Fibroblast of lung (primary cell): Measurements from ENCODE around the gene SLC29A1.

Source experiments
- CTCF ChIP-seq, 2 donors: IDR thresholded peaks in 1 of 2; conservative IDR thresholded peaks in 1 of 2; 1 replicate in 1 of 2; 2 replicates in 1 of 2; pipeline ENCODE4 v1.5.1; 2011 to 2012; ENCODE audit warnings: low read length in 2 of 2, control low read depth in 1 of 2, inconsistent platforms in 1 of 2, low read depth in 1 of 2, mild to moderate bottlenecking in 1 of 2
- EZH2 ChIP-seq: IDR thresholded peaks from 2 replicates; pipeline ENCODE4 v1.5.1; 2012; ENCODE audit warnings: low read length, control low read depth, mild to moderate bottlenecking; ENCODE audit errors: missing control alignments

GRCh38 chr6:44203955-44204354, 19.4 kb upstream of the SLC29A1 start:
- TF ChIP-seq CTCF (conservative IDR thresholded peaks at IDR 0.05 in 1 of 2, IDR thresholded peaks at IDR 0.05 in 1 of 2; ENCODE audit: low read depth in 1 of 2, low read length in 2 of 2) (no peak), EZH2 (no peak)
